VCaP (cell line): ENCODE measurements around the gene RPA1.

Source experiments
- H3K27ac ChIP-seq: fragments of 450-650 bp; 2 replicates; pipeline ENCODE4 v1.5.1; 2017
- TF ChIP-seq, protein P1 (sequence below): fragments of 450-650 bp; conservative IDR thresholded peaks from 2 replicates; pipeline ENCODE4 v1.5.1; 2017; ENCODE audit warnings: mild to moderate bottlenecking, moderate library complexity

RPA1 gene

DNA sequence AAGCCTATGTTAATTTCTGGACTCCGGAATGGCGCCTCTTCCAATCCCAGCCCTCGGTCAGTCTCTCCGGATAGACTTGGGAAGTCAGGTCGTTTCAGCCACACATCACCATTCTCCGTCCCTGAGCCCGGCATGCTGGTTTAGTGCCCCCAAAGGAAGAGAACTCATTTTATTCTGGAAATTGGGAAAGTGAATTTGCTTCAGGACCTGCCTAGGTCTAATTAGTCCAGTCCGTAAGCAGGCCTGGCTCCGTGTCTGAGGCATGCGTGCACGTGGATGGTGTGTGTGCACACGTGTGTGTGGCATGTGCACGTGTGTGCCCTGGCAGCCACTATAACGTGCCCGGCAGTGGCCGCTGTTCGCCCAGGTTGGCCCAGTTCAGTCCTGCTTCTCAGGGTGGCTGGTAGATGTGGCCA is 77.4 kb downstream of the RPA1 start:
- no peak overlapping the region for H3K27ac ChIP-seq
- TF ChIP-seq, protein P1, sequence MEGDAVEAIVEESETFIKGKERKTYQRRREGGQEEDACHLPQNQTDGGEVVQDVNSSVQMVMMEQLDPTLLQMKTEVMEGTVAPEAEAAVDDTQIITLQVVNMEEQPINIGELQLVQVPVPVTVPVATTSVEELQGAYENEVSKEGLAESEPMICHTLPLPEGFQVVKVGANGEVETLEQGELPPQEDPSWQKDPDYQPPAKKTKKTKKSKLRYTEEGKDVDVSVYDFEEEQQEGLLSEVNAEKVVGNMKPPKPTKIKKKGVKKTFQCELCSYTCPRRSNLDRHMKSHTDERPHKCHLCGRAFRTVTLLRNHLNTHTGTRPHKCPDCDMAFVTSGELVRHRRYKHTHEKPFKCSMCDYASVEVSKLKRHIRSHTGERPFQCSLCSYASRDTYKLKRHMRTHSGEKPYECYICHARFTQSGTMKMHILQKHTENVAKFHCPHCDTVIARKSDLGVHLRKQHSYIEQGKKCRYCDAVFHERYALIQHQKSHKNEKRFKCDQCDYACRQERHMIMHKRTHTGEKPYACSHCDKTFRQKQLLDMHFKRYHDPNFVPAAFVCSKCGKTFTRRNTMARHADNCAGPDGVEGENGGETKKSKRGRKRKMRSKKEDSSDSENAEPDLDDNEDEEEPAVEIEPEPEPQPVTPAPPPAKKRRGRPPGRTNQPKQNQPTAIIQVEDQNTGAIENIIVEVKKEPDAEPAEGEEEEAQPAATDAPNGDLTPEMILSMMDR, result no peak

- TF ChIP-seq, protein P1, result no peak
- H3K27ac ChIP-seq, result peak overlapping the region; percentile 51; the same call in 1 of the 2 replicates
Measured at GRCh38 chr17:1907909-1908698, 78.3 kb downstream of the RPA1 start.

DNA sequence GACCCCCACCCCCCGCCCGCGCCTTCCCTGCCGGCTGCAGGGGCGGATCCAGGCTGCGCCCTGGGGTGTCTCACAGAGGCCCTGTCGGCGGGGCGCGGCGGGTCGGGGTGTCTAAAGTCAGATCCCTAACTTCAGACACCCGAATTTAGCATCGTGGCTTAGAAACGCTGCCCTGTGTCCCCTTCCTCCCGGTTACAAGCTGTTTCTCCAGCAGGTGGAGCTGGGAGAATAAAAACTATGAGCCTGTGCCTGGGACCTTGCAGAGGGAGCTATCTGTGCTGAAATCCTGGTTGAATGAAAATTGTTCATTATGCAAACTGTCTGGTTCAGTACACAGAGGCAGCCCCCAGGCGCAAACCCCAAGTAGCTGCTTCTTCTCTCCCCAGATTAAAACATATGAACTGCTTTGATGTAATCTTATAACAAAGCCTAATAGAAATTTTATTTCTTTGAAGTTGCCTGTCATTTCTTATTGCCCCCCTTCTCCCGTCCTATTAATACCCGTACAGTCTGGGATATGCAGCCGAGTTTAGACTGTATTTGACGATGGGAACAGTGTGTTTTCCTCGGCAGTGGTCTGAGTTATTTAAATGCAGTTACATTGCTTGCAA is 79.0 kb downstream of the RPA1 start:
- TF ChIP-seq, protein P1, result peak; percentile 88
- peak overlapping the region; percentile 51; the same call in 1 of the 2 replicates for H3K27ac ChIP-seq

- no peak overlapping the region for H3K27ac ChIP-seq
- TF ChIP-seq, protein P1, result no peak
Measured at GRCh38 chr17:1909985-1910384, 80.2 kb downstream of the RPA1 start.

- TF ChIP-seq, protein P1, result no peak
Measured at GRCh38 chr17:1912146-1912545, 82.3 kb downstream of the RPA1 start.

DNA sequence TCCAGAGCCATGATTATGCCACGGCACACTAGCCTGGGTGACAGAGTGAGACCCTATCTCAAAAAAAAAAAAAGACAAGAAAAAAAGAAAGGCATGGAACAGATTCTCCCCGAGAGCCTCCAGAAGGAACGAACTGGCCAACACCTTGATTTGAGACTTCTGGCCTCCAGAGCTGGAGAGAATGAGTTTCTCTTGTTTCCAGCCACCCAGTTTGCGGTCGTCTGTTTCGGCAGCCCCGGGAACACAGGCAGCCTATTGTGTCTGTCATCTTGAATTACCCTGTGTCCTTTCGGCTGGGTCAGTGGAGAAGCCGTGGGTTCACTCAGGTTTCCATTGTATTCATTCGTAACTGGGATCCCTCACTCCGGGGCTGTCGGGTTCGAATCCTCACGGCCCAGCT is 83.9 kb downstream of the RPA1 start:
- H3K27ac ChIP-seq, result no peak overlapping the region
- TF ChIP-seq, protein P1, result no peak

More at GRCh38 chr17:1912146-1912545, 82.3 kb downstream of the RPA1 start:
- H3K27ac ChIP-seq, result no peak overlapping the region

DNA sequence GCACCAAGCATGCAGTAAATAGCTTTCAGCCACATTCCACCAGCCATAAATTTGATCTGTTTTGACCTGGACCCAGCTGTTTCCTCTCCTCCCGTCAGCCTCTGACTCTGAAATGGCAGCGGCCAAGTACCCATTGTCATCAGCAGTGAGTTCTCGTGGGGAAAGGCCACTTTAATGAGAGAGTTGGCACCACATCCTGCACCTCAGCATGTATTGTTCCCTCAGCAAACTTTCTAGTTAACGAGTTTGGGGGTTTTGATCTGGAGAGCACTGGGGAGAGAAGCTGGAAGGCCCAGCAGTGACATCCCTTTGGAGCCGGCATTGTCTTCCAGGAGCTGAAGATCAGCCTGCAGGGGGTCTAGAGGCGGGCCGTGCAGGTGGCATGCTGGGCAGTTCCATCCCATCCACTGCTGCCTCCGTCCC is 84.9 kb downstream of the RPA1 start:
- TF ChIP-seq, protein P1, result no peak
- no peak overlapping the region for H3K27ac ChIP-seq
